GM18951 (cell line): ENCODE data around the gene ABAT.
"Not testable (repeated sequence)": the region's sequence is repeated elsewhere in the genome, so short reads cannot be mapped to it uniquely, and the experiment has no call there.

ENCODE experiments used
- POLR2A ChIP-seq: IDR thresholded peaks from 4 replicates; pipeline ENCODE4 v1.6.1; 2011; ENCODE audit warnings: mild to moderate bottlenecking; ENCODE audit not compliant: insufficient read length, insufficient read depth; ENCODE audit errors: extremely low read depth
- in situ Hi-C: fragments of 300-500 bp; cut with MboI; formaldehyde crosslinking; loops from one replicate; pipeline ENCODE4 v1.12.0; 2022; ENCODE audit warnings: low sequenced_read_pairs, mixed read lengths, inconsistent platforms; ENCODE audit not compliant: unreplicated experiment

Gene ABAT

DNA sequence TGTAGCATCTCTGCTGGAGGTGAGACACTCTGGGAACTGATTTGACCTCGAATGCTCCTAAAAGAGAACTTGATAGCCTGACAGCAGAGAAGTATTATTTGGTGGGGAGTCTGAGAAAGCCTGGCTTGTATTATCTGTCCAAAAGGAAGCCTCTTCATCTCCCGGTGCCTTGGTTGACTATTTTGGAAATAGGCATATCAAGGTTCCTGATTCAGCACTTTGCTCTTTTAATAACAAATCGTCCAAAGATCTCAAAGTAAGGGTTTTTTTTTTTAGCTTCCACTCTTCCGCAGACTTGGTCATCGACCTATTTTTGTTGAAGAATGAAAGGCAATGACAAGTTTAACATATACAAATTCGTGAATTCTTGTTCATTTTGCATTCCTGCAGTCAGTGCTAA lies 108.3 kb downstream of the ABAT start:
- TF ChIP-seq POLR2A = no peak
- in situ Hi-C loops = loop anchor here (25.0 kb wide), 1 partner anchor 220 kb away; no protein-coding TSS in a partner anchor

DNA sequence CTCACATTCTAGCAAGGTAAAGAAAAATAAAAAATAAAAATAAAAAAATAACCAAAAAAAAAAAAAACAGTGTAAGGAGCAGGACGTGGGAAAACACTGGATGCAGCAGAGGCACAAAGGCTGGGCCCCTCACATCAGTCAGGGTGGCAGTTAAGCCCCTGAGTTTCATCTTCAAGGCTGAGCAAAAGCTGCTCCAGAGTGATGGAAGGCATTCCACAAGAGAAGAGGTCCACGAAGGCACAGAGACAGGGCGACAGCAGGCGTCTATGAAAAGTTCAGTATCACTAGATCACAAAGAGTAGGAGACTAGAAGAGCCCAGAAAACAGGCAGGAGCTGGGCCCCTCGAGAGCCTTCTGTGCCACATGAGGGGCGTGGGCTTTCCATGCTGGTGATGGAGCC lies 111.0 kb downstream of the ABAT start:
- in situ Hi-C loops = loop anchor here (25.0 kb wide), 1 partner anchor 223 kb away; no protein-coding TSS in a partner anchor
- TF ChIP-seq POLR2A = no peak

DNA sequence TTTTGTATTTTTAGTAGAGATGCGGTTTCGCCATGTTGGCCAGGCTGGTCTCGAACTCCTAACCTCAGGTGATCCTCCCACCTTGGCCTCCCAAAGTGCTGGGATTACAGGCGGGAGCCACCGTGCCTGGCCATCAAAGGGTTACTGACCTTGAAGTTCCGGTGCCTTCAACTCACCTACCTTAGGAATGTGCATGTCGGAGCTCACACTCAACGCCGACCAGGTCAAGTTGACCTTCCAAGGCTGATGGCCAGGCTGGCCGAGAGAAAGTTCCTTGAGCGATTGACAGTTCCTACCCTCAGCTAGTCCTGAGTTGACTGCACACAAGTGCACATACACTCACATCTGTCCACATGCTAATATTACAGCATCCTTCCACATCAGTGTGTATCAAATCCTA lies 111.9 kb downstream of the ABAT start:
- in situ Hi-C loops = loop anchor here (25.0 kb wide), 1 partner anchor 224 kb away; no protein-coding TSS in a partner anchor

DNA sequence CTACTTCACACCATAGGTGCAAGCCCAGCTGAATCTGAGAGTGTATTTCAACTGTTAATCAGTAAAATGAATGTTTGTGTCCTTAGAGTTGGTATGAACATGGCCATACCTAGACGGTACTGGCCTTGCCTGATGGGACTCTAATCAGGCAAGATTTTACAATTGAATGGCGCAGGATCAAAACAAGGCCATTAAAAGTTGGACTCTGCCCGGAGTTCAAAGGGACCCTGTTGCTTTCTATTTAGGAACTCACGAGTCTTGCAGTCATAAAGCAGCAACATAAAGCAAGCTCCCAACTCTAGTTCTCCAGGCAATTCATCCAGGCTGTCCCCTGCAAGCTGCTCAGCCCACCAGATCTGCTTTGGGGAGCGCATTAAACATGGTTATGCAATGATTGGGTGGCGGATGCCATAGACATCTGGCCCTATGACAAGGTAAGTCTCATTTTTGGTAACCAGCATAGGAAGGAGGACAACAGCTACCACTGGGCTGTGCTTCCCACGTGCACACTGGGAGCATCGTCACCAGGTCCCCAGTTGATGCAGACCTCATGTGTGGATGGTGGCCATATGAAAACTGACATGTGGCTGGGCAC lies 114.3 kb downstream of the ABAT start:
- in situ Hi-C loops = loop anchor here (25.0 kb wide), 1 partner anchor 226 kb away; no protein-coding TSS in a partner anchor
- no peak for TF ChIP-seq POLR2A

DNA sequence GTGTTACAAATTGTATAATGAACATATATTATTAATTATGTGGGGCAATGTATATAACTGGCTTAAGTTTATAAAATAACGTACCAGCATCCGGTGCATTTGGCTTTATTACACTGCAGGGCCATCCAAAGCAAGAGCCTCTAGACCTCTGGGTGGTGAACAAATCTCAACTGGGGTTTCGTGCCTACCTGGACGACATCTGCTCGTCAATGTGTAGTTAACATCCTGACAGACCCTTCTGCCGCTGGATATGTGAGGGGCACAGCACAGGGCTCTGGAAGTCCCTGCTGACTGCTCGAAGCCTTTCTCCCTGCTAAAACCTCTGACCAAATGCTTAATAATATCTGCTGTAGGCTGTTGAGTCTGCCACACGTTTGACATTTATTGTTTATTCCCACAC lies 120.7 kb downstream of the ABAT start:
- in situ Hi-C loops = loop anchor here (25.0 kb wide), 1 partner anchor 233 kb away; no protein-coding TSS in a partner anchor

DNA sequence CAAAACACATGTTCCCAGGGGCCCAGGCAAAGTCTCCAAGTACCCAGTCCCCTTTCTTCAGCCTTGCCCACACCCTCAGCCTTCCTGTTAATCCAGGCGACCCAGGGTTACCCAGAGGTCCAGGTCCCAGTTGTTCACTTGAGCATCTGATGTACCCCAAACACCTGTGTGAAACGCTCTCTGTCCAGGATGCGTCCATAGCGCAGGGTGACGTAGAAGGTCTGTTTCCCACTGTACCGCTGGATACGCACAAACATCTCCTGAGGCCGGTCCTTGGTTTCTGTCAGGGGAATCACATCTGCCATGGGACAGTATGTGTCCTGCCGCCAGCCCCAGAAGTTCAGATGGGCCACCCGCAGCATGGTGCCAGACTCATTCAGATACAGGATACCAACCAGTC lies 121.4 kb downstream of the ABAT start:
- in situ Hi-C loops = loop anchor here (25.0 kb wide), 1 partner anchor 234 kb away; no protein-coding TSS in a partner anchor
- TF ChIP-seq POLR2A = no peak

More for the DNA sequence above, 120.7 kb downstream of the ABAT start:
- TF ChIP-seq POLR2A = no peak

DNA sequence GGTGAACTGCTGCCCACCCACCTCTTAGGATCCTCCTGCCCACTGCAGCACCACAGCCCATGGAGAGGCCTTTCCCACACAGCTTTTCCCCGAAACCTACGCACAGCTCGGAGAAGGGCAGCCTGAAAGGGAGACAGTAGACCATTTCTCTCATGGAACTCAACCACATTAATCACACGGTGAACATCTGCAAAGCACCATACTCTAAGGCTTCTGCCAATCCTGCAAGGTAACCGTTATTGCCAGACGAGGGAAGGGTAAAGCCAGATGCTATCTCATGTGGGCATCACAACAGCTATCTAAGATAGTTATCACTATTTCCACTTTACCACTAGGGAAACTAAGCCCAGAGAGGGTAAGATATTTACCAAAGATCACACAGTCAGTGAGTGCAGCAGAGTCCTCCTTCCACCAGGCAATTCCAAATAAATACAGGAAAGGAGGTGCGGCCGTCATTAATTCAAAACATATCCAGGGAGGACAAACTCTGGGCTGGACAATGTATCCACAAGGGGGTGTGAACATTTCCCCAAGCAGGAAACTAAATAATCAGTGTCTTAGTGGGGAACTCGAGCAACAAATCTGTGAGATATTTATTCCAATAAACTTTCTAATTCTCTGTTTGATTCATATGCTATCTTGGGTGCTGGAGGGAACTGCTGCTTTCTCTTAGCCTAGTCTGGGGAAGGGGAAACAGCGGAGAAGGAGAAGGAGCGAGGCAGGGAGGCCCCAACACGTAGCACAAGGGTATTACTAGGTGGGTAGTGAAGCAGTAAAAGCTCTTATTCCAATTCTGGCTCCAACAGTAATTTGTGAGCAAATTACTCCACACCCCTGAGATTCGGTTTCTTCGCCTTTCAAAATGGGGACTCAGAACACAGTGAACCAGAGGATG lies 122.3 kb downstream of the ABAT start:
- TF ChIP-seq POLR2A = no peak
- in situ Hi-C loops = loop anchor here (25.0 kb wide), 1 partner anchor 234 kb away; no protein-coding TSS in a partner anchor

DNA sequence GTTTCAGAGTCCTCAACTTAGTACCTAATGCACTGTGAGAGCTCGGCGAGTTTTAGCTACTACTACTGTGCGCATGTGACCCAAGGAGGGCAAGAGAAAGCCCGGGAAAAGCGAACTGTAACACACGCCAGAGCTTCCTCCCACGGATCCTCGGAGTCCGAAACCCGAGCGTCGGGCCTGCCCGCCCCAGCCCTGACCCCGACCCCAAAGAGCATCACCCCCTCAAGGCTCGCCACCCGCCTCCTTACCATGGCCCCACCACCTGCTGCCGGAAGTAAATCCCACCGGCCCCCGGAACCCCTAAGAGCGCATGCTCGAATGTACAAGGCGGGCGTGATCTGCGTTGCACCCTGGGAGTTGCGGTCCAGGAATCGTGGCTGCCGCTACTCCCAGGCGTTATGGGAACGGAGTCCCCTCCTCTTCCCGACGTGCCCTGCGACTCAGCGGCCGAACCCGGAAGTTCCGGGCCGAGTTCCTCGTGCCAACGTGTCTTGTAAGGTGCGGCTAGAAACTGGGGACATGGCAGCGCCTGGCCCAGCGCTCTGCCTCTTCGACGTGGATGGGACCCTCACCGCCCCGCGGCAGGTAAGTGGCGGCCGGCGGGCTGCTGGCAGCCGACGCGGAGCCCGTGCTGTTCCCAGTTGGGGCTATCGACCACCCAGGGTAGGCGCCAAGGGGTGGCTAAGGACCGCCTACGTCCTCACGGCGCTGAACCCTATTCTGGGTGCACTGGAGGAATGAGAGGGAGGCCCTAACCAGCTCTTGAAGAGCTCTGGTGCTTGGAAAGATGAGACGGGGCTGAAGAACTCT lies 123.2 kb downstream of the ABAT start, which contains the start of the genes PMM2 and TMEM186:
TSS of gene PMM2 (plus strand) at position 476 of the 810 bp plus-strand sequence. CDS start at position 520, 44 bp downstream.
TSS of gene TMEM186 (minus strand) at position 276 of the 810 bp plus-strand sequence. CDS start at position 251, 25 bp downstream.
- peak; percentile 89 for TF ChIP-seq POLR2A
- in situ Hi-C loops = loop anchor here (25.0 kb wide), 1 partner anchor 235 kb away; no protein-coding TSS in a partner anchor

DNA sequence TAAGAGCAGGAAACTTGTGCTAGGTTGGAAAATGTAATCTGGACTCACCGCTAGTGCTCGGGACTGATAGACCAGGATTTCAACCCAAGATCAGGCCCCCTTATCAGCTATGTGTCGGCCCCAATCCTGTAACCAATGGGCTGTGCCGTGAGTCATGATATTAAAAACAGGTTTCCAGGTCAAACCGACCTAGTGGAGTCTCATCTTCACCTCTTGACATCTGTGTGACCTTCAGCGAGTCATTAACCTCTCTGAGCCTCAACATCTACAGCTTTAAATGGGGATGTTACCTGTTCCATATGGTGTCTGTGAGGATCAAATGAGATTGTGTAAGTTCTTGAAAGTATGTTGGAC lies 123.7 kb downstream of the ABAT start:
- in situ Hi-C loops = loop anchor here (25.0 kb wide), 1 partner anchor 236 kb away; no protein-coding TSS in a partner anchor
- TF ChIP-seq POLR2A = no peak

DNA sequence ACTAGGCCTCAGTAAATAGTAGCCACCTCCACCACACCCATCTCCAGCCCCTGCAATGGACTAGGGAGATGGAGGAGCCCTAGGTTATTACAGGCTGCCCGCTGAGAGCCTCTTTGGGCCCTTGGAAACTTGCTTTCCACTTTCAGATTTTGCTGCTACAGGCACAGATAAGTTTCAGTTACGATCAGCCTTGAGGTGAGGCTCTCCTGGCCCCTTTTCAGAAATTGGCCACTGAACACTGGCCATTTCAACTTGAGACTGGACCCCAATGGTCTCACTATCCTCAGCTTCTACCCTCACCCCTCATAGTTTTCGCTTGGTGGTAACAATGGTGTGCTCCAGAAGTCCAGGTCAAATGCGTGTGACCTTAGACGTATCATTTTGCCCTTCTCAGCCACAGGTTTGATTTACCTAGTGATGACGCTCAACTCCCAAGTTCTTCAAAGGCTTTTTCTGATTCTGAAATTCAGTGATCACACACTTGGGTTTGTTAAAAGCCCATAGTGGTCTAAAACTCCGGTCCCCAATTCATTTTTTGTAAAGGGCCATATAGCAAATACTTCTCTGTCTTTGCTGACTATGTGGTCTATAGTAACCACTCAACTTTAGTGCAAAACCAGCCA lies 124.2 kb downstream of the ABAT start:
- in situ Hi-C loops = loop anchor here (25.0 kb wide), 1 partner anchor 236 kb away; no protein-coding TSS in a partner anchor

DNA sequence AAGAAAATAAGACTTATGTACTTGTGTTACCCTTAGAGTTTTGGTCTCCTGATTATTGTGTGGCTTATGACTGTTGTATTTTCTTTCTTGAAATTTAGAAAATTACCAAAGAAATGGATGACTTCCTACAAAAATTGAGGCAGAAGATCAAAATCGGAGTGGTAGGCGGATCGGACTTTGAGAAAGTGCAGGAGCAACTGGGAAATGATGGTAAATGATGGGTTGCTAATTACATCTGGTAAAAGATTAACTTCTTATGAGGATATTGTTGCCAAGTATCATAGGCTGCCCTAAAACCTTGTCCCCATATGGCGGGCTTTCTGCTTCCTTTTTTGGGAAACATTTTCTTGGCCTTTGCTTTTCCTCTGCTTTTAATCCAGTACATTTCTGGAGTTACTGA lies 127.3 kb downstream of the ABAT start:
- TF ChIP-seq POLR2A = no peak
- in situ Hi-C loops = no loop called here

More for the DNA sequence above, 124.2 kb downstream of the ABAT start:
- TF ChIP-seq POLR2A = no peak

DNA sequence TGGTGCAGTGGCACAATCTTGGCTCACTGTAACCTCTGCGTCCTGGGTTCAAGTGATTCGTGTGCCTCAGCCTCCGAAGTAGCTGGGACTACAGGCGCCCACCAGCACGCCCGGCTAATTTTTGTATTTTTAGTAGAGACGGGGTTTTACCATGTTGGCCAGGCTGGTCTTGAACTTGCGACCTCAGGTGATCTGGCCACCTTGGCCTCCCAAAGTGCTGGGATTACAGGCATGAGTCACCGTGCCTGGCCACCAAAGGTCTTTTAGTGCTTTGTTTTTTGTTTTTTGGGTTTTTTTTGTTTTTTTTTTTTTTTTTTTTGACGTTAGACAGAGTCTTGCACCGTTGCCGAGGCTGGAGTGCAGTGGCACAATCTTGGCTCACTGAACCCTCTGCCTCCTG lies 129.3 kb downstream of the ABAT start:
- in situ Hi-C loops = not testable (repeated sequence)
